T-helper 1 cell (primary cell): ENCODE data around the gene PLPPR4.

ENCODE experiments used
- DNase-seq, 5 donors: peaks; one replicate each; pipeline ENCODE4 v3.0.0-alpha.2; 2012 to 2020

Gene PLPPR4

GRCh38 chr1:99348397-99349132, 84.3 kb downstream of the PLPPR4 start:
- no peak for DNase-seq

GRCh38 chr1:99352821-99353220, 88.5 kb downstream of the PLPPR4 start:
- DNase-seq: no peak

- no peak for DNase-seq
Measured at GRCh38 chr1:99358770-99359169, 94.5 kb downstream of the PLPPR4 start.
